PC-3 (cell line): ENCODE results near the gene MYL5. TPM values are rescaled to one million over a fixed set of nuclear protein-coding genes. Genes with fewer than 3 reads are reported as not detected.

Experiments
- ATAC-seq: fragments of 200-7000 bp; cut with Tn5 transposase; 2 replicates; pipeline ENCODE4 v1.9.1; 2020; ENCODE audit warnings: mild to moderate bottlenecking, moderate library complexity
- BruUV-seq: library from RNA; stranded (reverse); fragments of 400-500 nt; replicated peaks from 2 replicates; lab custom pipeline; 2021; lab: Mats Ljungman, UMichigan
- CTCF ChIA-PET: fragments of 300-600 bp; sonication (Branson Sonifier 250); formaldehyde crosslinking; loops from one replicate; lab custom pipeline; 2022; ENCODE audit warnings: antibody characterized with exemption; lab: Charles Lee
- POLR2A ChIA-PET: fragments of 300-600 bp; sonication (Branson Sonifier 250); formaldehyde crosslinking; loops from one replicate; lab custom pipeline; 2022; ENCODE audit warnings: antibody characterized with exemption; ENCODE audit not compliant: unreplicated experiment; lab: Charles Lee
- DNase-seq: peaks from one replicate; pipeline ENCODE4 v3.0.0-alpha.2; 2015
- H2AFZ ChIP-seq: fragments of 300-600 bp; sonication (generic); 2 replicates; pipeline ENCODE4 v1.6.0; 2016; ENCODE audit warnings: antibody characterized with exemption, low read length
- H3F3A ChIP-seq: fragments of 300-600 bp; sonication (generic); one replicate; pipeline ENCODE4 v1.6.0; 2017; ENCODE audit warnings: antibody characterized with exemption, low read length, control low read depth, mild to moderate bottlenecking; ENCODE audit not compliant: unreplicated experiment
- H3K27ac ChIP-seq: fragments of 300-600 bp; sonication (generic); 2 replicates; pipeline ENCODE4 v1.5.1; 2016; ENCODE audit warnings: mild to moderate bottlenecking, low read length
- H3K27me3 ChIP-seq: fragments of 300-600 bp; sonication (generic); 2 replicates; pipeline ENCODE4 v1.6.1; 2016; ENCODE audit warnings: low read length, mixed read lengths
- H3K36me3 ChIP-seq: fragments of 300-600 bp; sonication (generic); 2 replicates; pipeline ENCODE4 v1.6.1; 2016; ENCODE audit warnings: low read depth, mixed run types, low read length, mixed read lengths
- H3K4me1 ChIP-seq: fragments of 300-600 bp; sonication (generic); 2 replicates; pipeline ENCODE4 v1.5.1; 2016; ENCODE audit warnings: low read length; ENCODE audit not compliant: insufficient read depth
- H3K4me2 ChIP-seq: fragments of 300-600 bp; sonication (generic); 2 replicates; pipeline ENCODE4 v1.6.0; 2016; ENCODE audit warnings: low read length
- H3K4me3 ChIP-seq: fragments of 300-600 bp; sonication (generic); 2 replicates; pipeline ENCODE4 v1.5.1; 2016; ENCODE audit warnings: mild to moderate bottlenecking, low read length, mixed read lengths
- H3K79me2 ChIP-seq: fragments of 300-600 bp; sonication (generic); 2 replicates; pipeline ENCODE4 v1.6.1; 2017; ENCODE audit warnings: low read length, mixed read lengths
- H3K9ac ChIP-seq: fragments of 300-600 bp; sonication (generic); 2 replicates; pipeline ENCODE4 v1.6.0; 2016; ENCODE audit warnings: mild to moderate bottlenecking, low read length
- H3K9me2 ChIP-seq: fragments of 300-600 bp; sonication (generic); replicated peaks from 2 replicates; pipeline ENCODE4 v1.6.1; 2016; ENCODE audit warnings: mixed run types, low read length, mixed read lengths
- H3K9me3 ChIP-seq: fragments of 300-600 bp; sonication (generic); 2 replicates; pipeline ENCODE4 v1.6.1; 2016; ENCODE audit warnings: low read length, mixed read lengths
- H4K20me1 ChIP-seq: fragments of 300-600 bp; sonication (generic); 2 replicates; pipeline ENCODE4 v1.6.1; 2016; ENCODE audit warnings: low read length, mixed read lengths
- EZH2 ChIP-seq: fragments of 300-600 bp; sonication (generic); IDR thresholded peaks from one replicate; pipeline ENCODE4 v1.6.1; 2017; ENCODE audit warnings: antibody characterized with exemption, mild to moderate bottlenecking, low read length; ENCODE audit not compliant: unreplicated experiment
- EZH2phosphoT487 ChIP-seq: fragments of 300-600 bp; sonication (generic); IDR thresholded peaks from 2 replicates; pipeline ENCODE4 v1.6.1; 2018; ENCODE audit warnings: mild to moderate bottlenecking, antibody characterized with exemption, low read length, borderline replicate concordance
- intact Hi-C: fragments of 100-400 bp; cut with micrococcal nuclease; formaldehyde crosslinking; loops from 2 replicates; pipeline ENCODE4 v1.9.0; 2023
- total RNA-seq: library from RNA; depleted of rRNA; stranded (reverse); fragments of >200 nt; gene quantifications from 2 replicates; pipeline ENCODE4 v1.2.3, GENCODE V29; 2014
- TF ChIP-seq, protein P1 (sequence below): fragments of 300-600 bp; sonication (generic); conservative IDR thresholded peaks from 2 replicates; pipeline ENCODE4 v1.5.1; 2017; ENCODE audit warnings: antibody characterized with exemption, low read depth, mild to moderate bottlenecking, low read length

The MYL5 gene
- total RNA-seq, 1 experiment from 2014 or later = 15.2 TPM

GRCh38 chr4:650951-651883 lies 23.1 kb upstream of the MYL5 start:
- H3F3A ChIP-seq = no peaks in the 10 kb centered on the region
- no peaks in the 10 kb centered on the region for H4K20me1 ChIP-seq
- H3K27me3 ChIP-seq = no peaks in the 10 kb centered on the region
- POLR2A ChIA-PET = no interaction called here
- no peaks in the 10 kb centered on the region for H3K36me3 ChIP-seq
- CTCF ChIA-PET = no interaction called here
- no peak overlapping the region for H2AFZ ChIP-seq
- H3K4me3 ChIP-seq = no peak overlapping the region
- no peak overlapping the region for H3K27ac ChIP-seq
- intact Hi-C loops = no loop called here
- no peaks in the 10 kb centered on the region for H3K4me1 ChIP-seq
- H3K79me2 ChIP-seq = no peaks in the 10 kb centered on the region
- DNase-seq = no peak
- no peak overlapping the region for H3K4me2 ChIP-seq
- no peaks in the 10 kb centered on the region for H3K9me3 ChIP-seq
- H3K9me2 ChIP-seq = no peaks in the 10 kb centered on the region
- BruUV-seq = no TSS peak
- no peak for ATAC-seq
- TF ChIP-seq, protein P1, sequence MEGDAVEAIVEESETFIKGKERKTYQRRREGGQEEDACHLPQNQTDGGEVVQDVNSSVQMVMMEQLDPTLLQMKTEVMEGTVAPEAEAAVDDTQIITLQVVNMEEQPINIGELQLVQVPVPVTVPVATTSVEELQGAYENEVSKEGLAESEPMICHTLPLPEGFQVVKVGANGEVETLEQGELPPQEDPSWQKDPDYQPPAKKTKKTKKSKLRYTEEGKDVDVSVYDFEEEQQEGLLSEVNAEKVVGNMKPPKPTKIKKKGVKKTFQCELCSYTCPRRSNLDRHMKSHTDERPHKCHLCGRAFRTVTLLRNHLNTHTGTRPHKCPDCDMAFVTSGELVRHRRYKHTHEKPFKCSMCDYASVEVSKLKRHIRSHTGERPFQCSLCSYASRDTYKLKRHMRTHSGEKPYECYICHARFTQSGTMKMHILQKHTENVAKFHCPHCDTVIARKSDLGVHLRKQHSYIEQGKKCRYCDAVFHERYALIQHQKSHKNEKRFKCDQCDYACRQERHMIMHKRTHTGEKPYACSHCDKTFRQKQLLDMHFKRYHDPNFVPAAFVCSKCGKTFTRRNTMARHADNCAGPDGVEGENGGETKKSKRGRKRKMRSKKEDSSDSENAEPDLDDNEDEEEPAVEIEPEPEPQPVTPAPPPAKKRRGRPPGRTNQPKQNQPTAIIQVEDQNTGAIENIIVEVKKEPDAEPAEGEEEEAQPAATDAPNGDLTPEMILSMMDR = no peak
- TF ChIP-seq EZH2phosphoT487 = no peak
- no peak for TF ChIP-seq EZH2
- H3K9ac ChIP-seq = no peak overlapping the region

DNA sequence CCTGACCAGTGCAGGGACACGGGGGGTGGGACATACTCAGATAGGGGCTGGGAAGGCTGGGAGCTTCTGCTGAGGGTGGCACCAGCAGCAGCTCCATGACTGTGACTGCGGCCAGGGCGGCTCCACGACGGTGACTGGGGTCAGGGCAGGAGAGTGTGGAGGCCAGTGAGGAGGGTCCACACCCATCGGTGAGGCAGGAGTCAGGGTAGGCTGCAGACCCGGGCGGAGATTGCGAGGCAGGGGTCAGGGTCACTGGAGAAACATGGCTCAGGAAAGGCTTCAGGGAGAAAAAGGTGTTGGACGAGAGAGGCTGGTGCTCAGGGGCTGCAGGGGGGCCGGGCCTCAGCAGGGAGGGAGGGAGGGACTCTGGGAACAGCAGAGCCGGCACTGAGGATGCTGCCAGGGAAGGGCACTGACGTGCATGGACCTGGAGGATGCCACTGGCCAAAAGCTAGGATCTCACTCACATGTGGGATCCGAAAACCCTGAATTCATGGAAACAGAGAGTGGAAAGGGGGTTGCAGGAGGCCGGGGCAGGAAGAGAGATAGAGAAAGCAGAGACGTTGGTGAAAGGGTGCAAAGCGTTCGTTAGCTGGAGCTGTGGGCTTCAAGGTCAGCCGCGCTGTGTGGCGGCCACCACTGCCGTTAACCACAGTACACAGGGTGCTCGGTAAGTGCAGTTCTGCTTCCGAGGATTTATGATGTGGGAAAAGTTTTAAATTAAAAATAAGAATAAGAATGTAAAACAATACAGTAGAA lies 22.3 kb upstream of the MYL5 start:
- Histone ChIP-seq H3F3A (no peaks in the 10 kb centered on the region), H3K4me1 (no peaks in the 10 kb centered on the region), H3K27ac (no peak overlapping the region), H3K4me3 (no peak overlapping the region), H3K9me2 (no peaks in the 10 kb centered on the region), H3K9ac (no peak overlapping the region), H3K9me3 (no peaks in the 10 kb centered on the region), H2AFZ (no peak overlapping the region), H4K20me1 (no peaks in the 10 kb centered on the region), H3K36me3 (no peaks in the 10 kb centered on the region), H3K4me2 (no peak overlapping the region), H3K79me2 (no peaks in the 10 kb centered on the region), H3K27me3 (no peaks in the 10 kb centered on the region)
- no TSS peak for BruUV-seq
- ChIA-PET CTCF (no interaction called here), POLR2A (no interaction called here)
- DNase-seq = no peak
- intact Hi-C loops = no loop called here
- no peak for ATAC-seq
- TF ChIP-seq, protein P1 = no peak
- TF ChIP-seq EZH2 (no peak), EZH2phosphoT487 (no peak)
